ENCODE results near the gene NUTM1. TPM values are rescaled to one million over a fixed set of nuclear protein-coding genes. Genes with fewer than 3 reads are reported as not detected.
A peak's percentile ranks its signal among the peaks of the same experiment; 100 is the strongest.

Gene NUTM1
- total RNA-seq, 1 donor from 2014 or later: not detected

DNA sequence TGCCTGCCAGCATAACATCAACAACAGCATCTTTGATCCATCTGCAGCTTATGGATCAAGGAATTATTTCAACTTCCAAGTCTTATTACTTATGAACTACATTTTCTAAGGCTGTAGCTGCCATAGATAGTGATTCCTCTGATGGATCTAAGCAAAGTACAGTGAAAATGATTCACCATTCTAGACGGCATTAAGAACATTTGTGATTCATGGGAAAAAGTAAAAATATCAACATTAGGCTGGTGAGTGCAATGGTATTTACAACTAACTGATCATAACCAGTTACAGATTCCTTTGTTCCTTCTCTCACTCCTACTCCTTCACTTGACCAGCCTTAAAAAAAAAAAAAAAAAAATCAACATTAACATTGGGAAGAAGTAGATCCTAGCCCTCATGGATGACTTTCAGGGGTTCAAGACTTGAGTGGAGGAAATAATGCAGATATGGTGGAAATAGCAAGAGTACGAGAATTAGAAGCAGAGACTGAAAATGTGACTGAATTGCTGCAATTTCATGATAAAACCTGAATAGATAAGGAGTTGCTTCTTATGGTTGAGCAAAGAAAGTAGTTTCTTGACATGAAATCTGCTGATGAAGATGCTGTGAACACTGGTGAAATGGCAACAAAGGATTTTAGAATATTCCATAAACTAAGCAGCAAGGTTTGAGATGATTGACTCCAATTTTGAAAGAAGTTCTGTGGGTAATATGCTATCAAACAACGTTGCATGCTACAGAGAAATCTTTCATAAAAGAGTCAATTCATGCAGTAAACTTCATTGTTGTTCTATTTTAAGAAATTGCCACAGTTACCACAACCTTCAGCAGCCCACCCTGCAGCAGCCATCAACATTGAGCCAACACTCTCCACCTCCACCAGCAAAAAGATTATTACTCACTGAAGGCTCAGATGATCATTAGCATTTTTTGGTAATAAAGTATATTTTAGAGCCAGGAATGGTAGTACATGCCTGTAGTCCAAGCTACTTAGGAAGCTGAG, 28.3 kb upstream of the NUTM1 start:
- no peak for DNase-seq (ENCODE audit: low read depth)
- TF ChIP-seq, protein P1, sequence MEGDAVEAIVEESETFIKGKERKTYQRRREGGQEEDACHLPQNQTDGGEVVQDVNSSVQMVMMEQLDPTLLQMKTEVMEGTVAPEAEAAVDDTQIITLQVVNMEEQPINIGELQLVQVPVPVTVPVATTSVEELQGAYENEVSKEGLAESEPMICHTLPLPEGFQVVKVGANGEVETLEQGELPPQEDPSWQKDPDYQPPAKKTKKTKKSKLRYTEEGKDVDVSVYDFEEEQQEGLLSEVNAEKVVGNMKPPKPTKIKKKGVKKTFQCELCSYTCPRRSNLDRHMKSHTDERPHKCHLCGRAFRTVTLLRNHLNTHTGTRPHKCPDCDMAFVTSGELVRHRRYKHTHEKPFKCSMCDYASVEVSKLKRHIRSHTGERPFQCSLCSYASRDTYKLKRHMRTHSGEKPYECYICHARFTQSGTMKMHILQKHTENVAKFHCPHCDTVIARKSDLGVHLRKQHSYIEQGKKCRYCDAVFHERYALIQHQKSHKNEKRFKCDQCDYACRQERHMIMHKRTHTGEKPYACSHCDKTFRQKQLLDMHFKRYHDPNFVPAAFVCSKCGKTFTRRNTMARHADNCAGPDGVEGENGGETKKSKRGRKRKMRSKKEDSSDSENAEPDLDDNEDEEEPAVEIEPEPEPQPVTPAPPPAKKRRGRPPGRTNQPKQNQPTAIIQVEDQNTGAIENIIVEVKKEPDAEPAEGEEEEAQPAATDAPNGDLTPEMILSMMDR (IDR thresholded peaks at IDR 0.05; ENCODE audit: insufficient read depth, low read length, poor library complexity, severe bottlenecking): no peak

DNA sequence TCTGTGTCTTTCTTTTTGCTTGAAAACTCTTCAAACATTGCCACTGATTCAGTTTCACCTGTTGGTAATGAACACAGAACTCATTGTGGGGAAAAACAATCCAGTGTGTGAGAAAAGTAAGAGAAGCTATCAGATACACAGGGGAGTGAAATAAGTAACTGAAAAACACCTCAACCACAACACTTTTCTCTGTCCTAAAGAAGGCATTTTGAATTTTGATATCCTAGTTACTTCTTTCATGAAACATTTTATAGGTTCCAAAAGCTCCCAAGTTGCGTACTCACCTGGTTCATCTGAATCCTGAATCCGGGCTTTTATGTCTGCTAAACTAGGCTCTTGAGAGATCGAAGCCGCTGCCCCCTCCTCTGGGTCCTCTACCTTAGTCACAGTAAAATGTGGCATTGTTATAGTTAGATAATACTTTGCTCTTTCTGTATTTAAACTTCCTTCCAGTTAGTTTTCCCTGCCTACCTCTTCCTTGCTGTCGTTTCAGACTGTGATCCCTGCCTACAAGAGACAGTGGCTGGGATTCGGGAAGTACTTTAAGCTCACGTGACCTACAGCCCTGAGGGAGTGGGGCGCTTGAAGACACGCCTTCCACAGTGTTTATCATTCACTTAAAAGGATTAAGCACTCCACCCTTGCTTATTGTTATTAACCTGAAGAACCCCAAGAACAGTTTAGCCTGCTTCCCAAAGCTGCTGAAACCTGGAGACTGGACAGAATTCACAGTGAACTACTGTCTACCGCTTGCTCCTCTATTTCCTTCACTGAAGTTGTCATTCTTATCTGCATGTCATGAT, 24.6 kb upstream of the NUTM1 start:
- H3K27me3 ChIP-seq (ENCODE audit: control insufficient read depth, insufficient read depth, low read length): no peaks in the 10 kb centered on the region
- TF ChIP-seq, protein P1 (IDR thresholded peaks at IDR 0.05; ENCODE audit: insufficient read depth, low read length, poor library complexity, severe bottlenecking): no peak
- DNase-seq (ENCODE audit: low read depth): no peak
- H3K36me3 ChIP-seq (ENCODE audit: control insufficient read depth, insufficient read depth, low read length): no peaks in the 10 kb centered on the region
- H3K4me3 ChIP-seq (ENCODE audit: low read depth, low read length): peak overlapping the region; percentile 43

More for the DNA sequence above, 28.3 kb upstream of the NUTM1 start:
- Histone ChIP-seq H3K4me3 (ENCODE audit: low read depth, low read length) (no peak overlapping the region), H3K27me3 (ENCODE audit: control insufficient read depth, insufficient read depth, low read length) (no peaks in the 10 kb centered on the region), H3K36me3 (ENCODE audit: control insufficient read depth, insufficient read depth, low read length) (no peaks in the 10 kb centered on the region)

DNA sequence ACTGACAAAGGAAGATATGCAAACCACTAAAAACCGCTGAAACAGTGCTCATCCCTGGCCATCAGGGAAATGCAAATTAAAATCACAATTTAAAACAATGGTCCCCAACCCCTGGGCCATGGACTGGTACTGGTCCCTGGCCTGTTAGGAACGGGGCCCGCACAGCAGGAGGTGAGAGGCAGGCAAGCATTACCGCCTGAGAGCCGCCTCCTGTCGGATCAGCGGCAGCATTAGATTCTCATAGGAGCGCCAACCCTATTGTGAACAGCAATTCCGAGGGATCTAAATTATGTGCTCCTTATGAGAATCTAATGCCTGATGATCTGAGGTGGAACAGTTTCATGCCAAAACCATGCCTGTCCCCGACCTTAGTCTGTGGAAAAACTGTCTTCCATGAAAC, 19.9 kb upstream of the NUTM1 start:
- Histone ChIP-seq H3K27me3 (ENCODE audit: control insufficient read depth, insufficient read depth, low read length) (no peaks in the 10 kb centered on the region), H3K4me3 (ENCODE audit: low read depth, low read length) (no peak overlapping the region)
- TF ChIP-seq, protein P1 (IDR thresholded peaks at IDR 0.05; ENCODE audit: insufficient read depth, low read length, poor library complexity, severe bottlenecking): no peak

DNA sequence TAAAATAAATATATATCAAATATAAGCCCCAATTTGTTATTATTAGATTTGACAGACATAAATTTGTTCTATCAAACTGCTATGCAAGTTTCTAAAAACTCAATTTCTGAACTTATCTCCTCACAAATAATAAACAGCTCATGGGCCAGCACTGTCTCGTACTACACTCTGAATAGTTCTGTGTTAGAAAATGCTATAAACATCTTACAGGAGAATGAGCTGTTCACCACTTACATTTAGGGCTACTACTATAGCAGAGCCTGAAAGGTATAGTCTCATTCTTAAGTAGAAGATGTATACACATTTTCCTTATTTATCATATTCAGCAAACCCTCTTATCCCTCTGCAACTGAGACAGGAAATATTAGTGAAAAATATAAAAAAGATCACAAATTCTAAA, 18.2 kb upstream of the NUTM1 start:
- DNase-seq (ENCODE audit: low read depth): no peak
- no peaks in the 10 kb centered on the region for H3K36me3 ChIP-seq (ENCODE audit: control insufficient read depth, insufficient read depth, low read length)
- no peaks in the 10 kb centered on the region for H3K27me3 ChIP-seq (ENCODE audit: control insufficient read depth, insufficient read depth, low read length)
- TF ChIP-seq, protein P1 (IDR thresholded peaks at IDR 0.05; ENCODE audit: insufficient read depth, low read length, poor library complexity, severe bottlenecking): no peak
- H3K4me3 ChIP-seq (ENCODE audit: low read depth, low read length): no peak overlapping the region

More for the DNA sequence above, 19.9 kb upstream of the NUTM1 start:
- no peak for DNase-seq (ENCODE audit: low read depth)
- H3K36me3 ChIP-seq (ENCODE audit: control insufficient read depth, insufficient read depth, low read length): no peaks in the 10 kb centered on the region

DNA sequence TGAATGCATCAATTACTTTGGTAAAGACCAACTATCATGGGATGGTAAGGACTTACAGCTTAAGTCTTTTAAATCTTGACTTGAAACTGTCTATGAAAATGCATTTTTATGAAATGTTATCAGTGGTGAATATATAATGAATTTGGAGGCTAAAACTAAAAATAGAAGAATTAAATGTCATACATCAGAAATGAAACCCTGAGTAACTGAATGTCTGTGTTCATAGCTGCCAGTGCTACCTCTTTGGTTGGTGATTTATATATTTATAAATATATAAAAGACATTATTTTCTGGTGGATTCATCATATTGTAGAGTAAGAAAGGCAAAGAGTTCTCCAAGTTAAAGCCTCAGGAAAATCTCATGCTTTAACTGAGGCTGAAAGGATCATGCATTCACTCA, 17.7 kb upstream of the NUTM1 start:
- Histone ChIP-seq H3K36me3 (ENCODE audit: control insufficient read depth, insufficient read depth, low read length) (no peaks in the 10 kb centered on the region), H3K27me3 (ENCODE audit: control insufficient read depth, insufficient read depth, low read length) (no peaks in the 10 kb centered on the region), H3K4me3 (ENCODE audit: low read depth, low read length) (no peak overlapping the region)
- TF ChIP-seq, protein P1 (IDR thresholded peaks at IDR 0.05; ENCODE audit: insufficient read depth, low read length, poor library complexity, severe bottlenecking): no peak
- no peak for DNase-seq (ENCODE audit: low read depth)
